K562 (cell line): ENCODE results near the gene NOL4L. TPM values are rescaled to one million over a fixed set of nuclear protein-coding genes. Genes with fewer than 3 reads are reported as not detected.

Source experiments
- ATAC-seq: fragments of 200-7000 bp; cut with Tn5 transposase; 3 replicates; pipeline ENCODE4 v1.9.1; 2020; ENCODE audit warnings: moderate library complexity
- BruUV-seq: library from RNA; stranded (reverse); fragments of 400-500 nt; replicated peaks from 2 replicates; lab custom pipeline; 2021; lab: Mats Ljungman, UMichigan
- CTCF ChIA-PET: fragments of 300-600 bp; formaldehyde crosslinking; extraction: SDS; loops from one replicate; lab custom pipeline; 2021; ENCODE audit warnings: low intra/inter-chr PET ratio; lab: Yijun Ruan, JAX
- POLR2A ChIA-PET: fragments of 300-600, 350-650 bp; sonication (Branson Sonifier 250); formaldehyde crosslinking; extraction: SDS; loops from one replicate; lab custom pipeline; 2021; ENCODE audit warnings: antibody characterized with exemption, inconsistent platforms; lab: Yijun Ruan, JAX
- DNase-seq, 4 experiments: peaks; one replicate each; pipeline versions ENCODE4 v3.0.0 to v3.0.0-alpha.2; 2011 to 2018; ENCODE audit warnings: low spot score in 3 of 4, mixed read lengths in 3 of 4; ENCODE audit errors: extremely low read depth in 1 of 4
- FAIRE-seq: peaks from 2 replicates; lab custom pipeline; 2011; peaks lifted over from hg19 to GRCh38; lab: Jason Lieb, UNC
- H2AFZ ChIP-seq: 2 replicates; pipeline ENCODE4 v1.6.0; 2011; ENCODE audit warnings: low read depth, low read length, control low read depth, inconsistent platforms
- H3K27ac ChIP-seq: fragments of 200-600 bp; 3 replicates; pipeline ENCODE4 v1.8.0; 2011; ENCODE audit warnings: low read depth, mild to moderate bottlenecking, control low read depth, inconsistent platforms, low read length, moderate library complexity, mixed read lengths; ENCODE audit errors: extremely low read depth
- H3K27me3 ChIP-seq, 2 experiments: fragments of 300-600 bp in 1 of 2; 2 replicates in 1 of 2; 3 replicates in 1 of 2; pipeline versions ENCODE4 v1.6.0 to v1.8.0; 2011; ENCODE audit warnings: inconsistent platforms in 2 of 2, low read length in 2 of 2, mild to moderate bottlenecking in 1 of 2, mixed read lengths in 1 of 2, moderate library complexity in 1 of 2; ENCODE audit not compliant: control insufficient read depth in 2 of 2, insufficient read depth in 2 of 2
- H3K36me3 ChIP-seq: fragments of 300-600 bp; 3 replicates; pipeline ENCODE4 v1.8.0; 2011; ENCODE audit warnings: mild to moderate bottlenecking, low read length, inconsistent platforms; ENCODE audit not compliant: control insufficient read depth, insufficient read depth
- H3K4me1 ChIP-seq, 2 experiments: fragments of 200-600 bp in 1 of 2; replicated peaks in 1 of 2; 2 replicates in 1 of 2; 3 replicates in 1 of 2; pipeline versions ENCODE4 v1.5.1 to v1.8.0; 2011; ENCODE audit warnings: inconsistent platforms in 2 of 2, low read length in 2 of 2, mild to moderate bottlenecking in 1 of 2, mixed read lengths in 1 of 2, moderate library complexity in 1 of 2; ENCODE audit not compliant: control insufficient read depth in 2 of 2, insufficient read depth in 2 of 2
- H3K4me2 ChIP-seq: 2 replicates; pipeline ENCODE4 v1.6.1; 2011; ENCODE audit warnings: low read length, control low read depth, inconsistent platforms, mixed read lengths; ENCODE audit not compliant: insufficient read depth
- H3K4me3 ChIP-seq: fragments of 200-600 bp; sonication (generic), shearing (Covaris generic); 2 replicates; pipeline ENCODE4 v1.5.1; 2016; ENCODE audit warnings: control low read depth, inconsistent platforms
- H3K79me2 ChIP-seq: fragments of 200-600 bp; 3 replicates; pipeline ENCODE4 v1.8.0; 2011; ENCODE audit warnings: low read length, inconsistent platforms; ENCODE audit not compliant: control insufficient read depth, insufficient read depth
- H3K9ac ChIP-seq, 2 experiments: 2 replicates each; pipeline versions ENCODE4 v1.6.0 to v1.6.1; 2011; ENCODE audit warnings: low read depth in 2 of 2, low read length in 2 of 2, control low read depth in 1 of 2, inconsistent platforms in 1 of 2, mild to moderate bottlenecking in 1 of 2, mixed read lengths in 1 of 2; ENCODE audit not compliant: insufficient read depth in 1 of 2
- H3K9me1 ChIP-seq: one replicate; pipeline ENCODE4 v1.6.0; 2011; ENCODE audit warnings: inconsistent platforms, mild to moderate bottlenecking, low read length, moderate library complexity; ENCODE audit not compliant: control insufficient read depth, insufficient read depth
- H3K9me3 ChIP-seq: replicated peaks from 2 replicates; pipeline ENCODE4 v1.5.1; 2011; ENCODE audit warnings: low read depth, low read length, inconsistent platforms; ENCODE audit not compliant: control insufficient read depth, insufficient read depth
- H4K20me1 ChIP-seq: replicated peaks from 2 replicates; pipeline ENCODE4 v1.6.1; 2011; ENCODE audit warnings: low read length, inconsistent platforms, mixed read lengths; ENCODE audit not compliant: control insufficient read depth, insufficient read depth
- BACH1 ChIP-seq: fragments of 200-800 bp; sonication (Bioruptor generic); IDR thresholded peaks from 2 replicates; pipeline ENCODE4 v1.6.1; 2016; ENCODE audit warnings: missing genetic modification characterization, missing compliant biosample characterization
- HDAC2 ChIP-seq: fragments of 450-650 bp; IDR thresholded peaks from 2 replicates; pipeline ENCODE4 v1.6.1; 2016; ENCODE audit warnings: mild to moderate bottlenecking
- SMARCA4 ChIP-seq: fragments of 450-650 bp; IDR thresholded peaks from 2 replicates; pipeline ENCODE4 v1.6.1; 2016
- TBP ChIP-seq: optimal IDR thresholded peaks from 2 replicates; pipeline ENCODE3; 2011; ENCODE audit warnings: low read depth, low read length, improper control_type of control experiment
- TEAD4 ChIP-seq, 2 experiments: sonication (generic) in 1 of 2; formaldehyde crosslinking in 1 of 2; IDR thresholded peaks; 2 replicates each; pipeline versions ENCODE4 v1.6.1 to v1.8.0; 2012 to 2022; ENCODE audit warnings: borderline replicate concordance in 1 of 2, inconsistent platforms in 1 of 2, low read length in 1 of 2, mild to moderate bottlenecking in 1 of 2, missing genetic modification reagents in 1 of 2
- ZFP91 ChIP-seq: sonication (generic); formaldehyde crosslinking; IDR thresholded peaks from 2 replicates; pipeline ENCODE4 v1.8.0; 2022; ENCODE audit warnings: mild to moderate bottlenecking, missing genetic modification reagents
- ZNF282 ChIP-seq: sonication (generic); formaldehyde crosslinking; IDR thresholded peaks from 2 replicates; pipeline ENCODE4 v1.8.1; 2023; ENCODE audit warnings: missing genetic modification reagents
- WGBS: fragments of 100-300 bp; shearing (Covaris generic); methylation state at CpG from one replicate; pipeline ENCODE4 v1.1.6; 2016; ENCODE audit warnings: low coverage, mixed read lengths; ENCODE audit not compliant: insufficient coverage; ENCODE audit errors: missing lambda C conversion rate; 5-methylcytosine and 5-hydroxymethylcytosine counted together
- in situ Hi-C: fragments of 300-500 bp; cut with MboI; formaldehyde crosslinking; loops from 4 replicates; pipeline ENCODE4 v1.15.0; 2018; ENCODE audit warnings: inconsistent platforms, mixed read lengths
- intact Hi-C: fragments of 100-400 bp; cut with micrococcal nuclease; formaldehyde crosslinking; loops from 2 replicates; pipeline ENCODE4 v1.14.2; 2022
- polyA plus RNA-seq, 8 experiments: library from polyadenylated mRNA; depleted of rRNA in 4 of 8; stranded (reverse) in 5 of 8; unstranded in 3 of 8; fragments of >200 nt; fragmentation: Nextera tagmentation in 2 of 8; fragmentation: Illumina TruSeq in 1 of 8; extraction: Ambion mirVana in 2 of 8; extraction: Trizol in 1 of 8; gene quantifications; 2 replicates each; pipeline versions ENCODE4 v1.2.1 to v1.2.3, GENCODE V29; 2011 to 2014; ENCODE audit warnings: inconsistent platforms in 1 of 8, missing spikeins in 1 of 8
- total RNA-seq, 7 experiments: library from RNA; depleted of rRNA in 6 of 7; stranded (reverse); fragments of >200 nt in 6 of 7; fragmentation: Illumina TruSeq in 2 of 7; extraction: Trizol in 2 of 7; gene quantifications; 2 replicates each; pipeline versions ENCODE4 v1.2.1 to v1.2.3, GENCODE V29; 2011 to 2021; ENCODE audit warnings: low replicate concordance in 1 of 7

The NOL4L gene
- total and polyA plus RNA-seq, 9 of the 15 experiments (the other 6 are each of a cell fraction or from before 2014, with no cell fraction given) = 5.1 to 36.2 (median 13.6) TPM

DNA sequence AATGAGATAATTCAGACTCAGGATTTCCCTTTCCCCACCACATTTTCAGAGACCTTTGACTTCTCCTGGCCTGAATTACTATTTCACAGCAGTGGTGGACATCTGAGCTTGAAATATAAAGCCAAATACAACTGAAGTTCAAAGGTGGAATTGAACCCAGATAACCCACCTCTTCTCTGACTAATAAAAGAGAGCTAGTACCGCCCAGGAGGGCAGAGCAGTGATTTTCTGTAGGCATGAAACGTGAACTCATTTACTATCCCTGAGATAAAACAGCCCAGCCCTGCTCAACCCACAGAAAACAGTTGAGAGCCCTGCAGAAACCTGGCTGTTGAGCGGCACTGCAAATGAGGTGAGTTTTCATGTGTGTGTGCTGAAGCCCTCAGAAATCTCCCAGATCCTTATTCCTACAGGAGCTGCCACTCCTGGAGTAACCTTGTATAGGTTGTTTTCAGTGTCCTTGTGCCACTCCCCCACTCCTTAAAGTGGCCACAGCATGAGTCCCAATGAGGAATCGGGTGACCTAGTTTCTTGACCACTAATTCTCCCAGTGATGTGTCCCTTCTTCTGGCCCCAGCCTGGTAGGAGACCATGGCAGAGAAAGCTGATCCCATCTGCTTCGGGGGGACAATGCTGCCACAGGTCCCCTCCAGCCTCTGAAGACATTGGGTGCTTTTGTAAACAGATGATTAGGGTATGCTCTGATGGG lies 99.2 kb downstream of the NOL4L start:
- no TSS peak for BruUV-seq
- no peak for DNase-seq

More for the DNA sequence above, 99.2 kb downstream of the NOL4L start:
- Histone ChIP-seq H3K9me3 (no peaks in the 10 kb centered on the region), H3K36me3 (peaks cover 21% of the 10 kb centered on the region), H4K20me1 (no peaks in the 10 kb centered on the region)
- ChIA-PET POLR2A (interaction anchor here (0.6 to 1.4 kb wide), 4 partner anchors 10 to 113 kb away, joined by 3 to 5 read pairs (median 4); no protein-coding TSS in a partner anchor), CTCF (no interaction called here)
- no peak for ATAC-seq
- no peak for FAIRE-seq
- TF ChIP-seq SMARCA4 (no peak), TEAD4 (IDR thresholded peaks at IDR 0.05; ENCODE audit: low read length) (no peak), TEAD4 (CRISPR knock-in tag; IDR thresholded peaks at IDR 0.05; ENCODE audit: borderline replicate concordance) (no peak), HDAC2 (no peak), ZFP91 (CRISPR knock-in tag) (0 out of 2 replicates have a peak, but pooled peaks have one; percentile 16), BACH1 (tag) (no peak), TBP (no peak), ZNF282 (CRISPR knock-in tag) (no peak)
- TF ChIP-seq, all 486 proteins: peak for 1
- intact Hi-C loops (no loop called here), in situ Hi-C loops (no loop called here)
- no peak overlapping the region for H2AFZ ChIP-seq
- H3K79me2 ChIP-seq = peaks cover 4% of the 10 kb centered on the region; the same call in 2 of the 3 replicates
- no peaks in the 10 kb centered on the region for H3K9me1 ChIP-seq
- no peak overlapping the region for H3K4me3 ChIP-seq
- peaks cover 0 to 17% of the 10 kb centered on the region in 2 experiments; a peak in 3 of 5 replicates for H3K4me1 ChIP-seq
- WGBS = 46% methylated on average over 5 of the region's 5 CpGs
- no peak overlapping the region for H3K27ac ChIP-seq
- H3K4me2 ChIP-seq = no peak overlapping the region
- H3K9ac ChIP-seq = peak overlapping the region in 1 of 2 experiments; percentile 18; a peak in 1 of 4 replicates
- H3K27me3 ChIP-seq = no peaks in the 10 kb centered on the region
